HG02970 (cell line): ENCODE data around the gene SYP.
A peak's percentile ranks its signal among the peaks of the same experiment; 100 is the strongest.
"Not testable (repeated sequence)": the region's sequence is repeated elsewhere in the genome, so short reads cannot be mapped to it uniquely, and the experiment has no call there.

Experiments
- ATAC-seq: cut with Tn5 transposase; IDR thresholded peaks from one replicate; pipeline ENCODE4 v1.9.1; 2021; ENCODE audit warnings: mild to moderate bottlenecking, moderate library complexity, moderate number of reproducible peaks; ENCODE audit not compliant: unreplicated experiment, low FRiP score

The SYP gene

GRCh38 chrX:49173544-49173943 is 26.4 kb downstream of the SYP start:
- not testable (repeated sequence) for ATAC-seq

- ATAC-seq: peak; percentile 54
Measured at GRCh38 chrX:49172280-49172780, 27.7 kb downstream of the SYP start.

- no peak for ATAC-seq
Measured at GRCh38 chrX:49171752-49172279, 28.2 kb downstream of the SYP start, which contains the start of gene PLP2. PLP2 (plus strand) TSS chrX:49171898; CDS start chrX:49172001, 103 bp downstream.

- no peak for ATAC-seq
Measured at GRCh38 chrX:49167740-49168108, 32.3 kb downstream of the SYP start.

- peak; percentile 24 for ATAC-seq
Measured at GRCh38 chrX:49166914-49167739, 32.9 kb downstream of the SYP start.

- peak; percentile 38 for ATAC-seq
Measured at GRCh38 chrX:49165901-49166881, 33.8 kb downstream of the SYP start.

- ATAC-seq: no peak
Measured at GRCh38 chrX:49164589-49165360, 35.2 kb downstream of the SYP start.

GRCh38 chrX:49163555-49164419 is 36.2 kb downstream of the SYP start:
- peak; percentile 35 for ATAC-seq

- ATAC-seq: no peak
Measured at GRCh38 chrX:49162620-49163019, 37.4 kb downstream of the SYP start, which contains the start of gene MAGIX. MAGIX (plus strand) TSS chrX:49162758; CDS start chrX:49162890, 132 bp downstream.

- ATAC-seq: no peak
Measured at GRCh38 chrX:49161632-49162031, 38.4 kb downstream of the SYP start.

- ATAC-seq: no peak
Measured at GRCh38 chrX:49160908-49161307, 39.1 kb downstream of the SYP start.

- ATAC-seq: no peak
Measured at GRCh38 chrX:49157194-49157593, 42.8 kb downstream of the SYP start.

- peak; percentile 77 for ATAC-seq
Measured at GRCh38 chrX:49155900-49156837, 43.8 kb downstream of the SYP start.

GRCh38 chrX:49155243-49155899 is 44.6 kb downstream of the SYP start:
- no peak for ATAC-seq

- no peak for ATAC-seq
Measured at GRCh38 chrX:49153467-49153866, 46.5 kb downstream of the SYP start.

- ATAC-seq: not testable (repeated sequence)
Measured at GRCh38 chrX:49149291-49149690, 50.7 kb downstream of the SYP start.

GRCh38 chrX:49148390-49149100 is 51.4 kb downstream of the SYP start:
- not testable (repeated sequence) for ATAC-seq
